ENCODE results near the gene SATB2.

Gene SATB2

DNA sequence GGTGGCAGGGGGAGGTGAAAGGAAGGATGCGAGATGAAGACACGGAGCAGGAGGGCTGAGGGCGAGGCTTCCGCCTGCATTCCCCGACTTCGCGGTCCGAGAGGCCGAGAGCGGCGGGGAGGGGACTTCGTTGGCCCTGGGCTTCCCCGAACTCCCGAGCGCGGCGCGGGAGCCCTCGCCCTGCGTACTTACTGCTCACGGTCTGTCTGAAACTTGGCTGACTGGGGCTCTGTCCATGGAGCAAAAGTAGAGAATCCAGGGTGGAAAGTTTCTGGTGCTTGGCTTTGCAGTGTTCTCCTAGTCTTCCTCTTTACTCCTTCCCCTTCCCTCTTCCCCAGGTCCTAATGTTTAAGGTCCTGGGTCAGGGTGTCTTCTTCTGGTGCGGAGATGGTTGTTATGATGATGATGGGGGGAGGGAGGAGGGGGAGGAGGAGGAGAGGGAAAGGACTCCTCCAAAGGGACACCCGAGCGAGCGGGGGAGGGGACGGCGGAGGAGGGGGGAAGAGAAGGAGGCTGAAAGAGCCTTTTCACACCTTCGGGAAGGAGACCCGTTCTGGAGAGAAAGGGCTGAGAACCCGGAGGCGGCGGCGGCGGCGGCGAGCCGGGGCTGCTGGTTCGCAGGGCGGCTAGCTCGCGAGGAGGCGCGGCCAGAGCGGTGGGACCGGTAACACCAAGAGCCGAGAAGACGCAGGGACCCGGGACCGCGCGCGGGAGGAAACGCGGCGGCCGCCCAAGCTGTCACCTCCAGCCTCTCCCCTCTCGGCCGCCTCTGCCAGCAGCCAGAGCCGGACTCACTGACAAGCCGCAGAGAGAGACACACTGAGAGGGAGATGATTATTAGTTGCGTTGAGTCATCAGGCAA is at the start of gene SATB2:
Gene SATB2 (minus strand): TSS at position 793 of the 862 bp plus-strand sequence. CDS start 1,902 bp downstream, outside the sequence.
- peak; percentile 64 to 75 for DNase-seq

DNA sequence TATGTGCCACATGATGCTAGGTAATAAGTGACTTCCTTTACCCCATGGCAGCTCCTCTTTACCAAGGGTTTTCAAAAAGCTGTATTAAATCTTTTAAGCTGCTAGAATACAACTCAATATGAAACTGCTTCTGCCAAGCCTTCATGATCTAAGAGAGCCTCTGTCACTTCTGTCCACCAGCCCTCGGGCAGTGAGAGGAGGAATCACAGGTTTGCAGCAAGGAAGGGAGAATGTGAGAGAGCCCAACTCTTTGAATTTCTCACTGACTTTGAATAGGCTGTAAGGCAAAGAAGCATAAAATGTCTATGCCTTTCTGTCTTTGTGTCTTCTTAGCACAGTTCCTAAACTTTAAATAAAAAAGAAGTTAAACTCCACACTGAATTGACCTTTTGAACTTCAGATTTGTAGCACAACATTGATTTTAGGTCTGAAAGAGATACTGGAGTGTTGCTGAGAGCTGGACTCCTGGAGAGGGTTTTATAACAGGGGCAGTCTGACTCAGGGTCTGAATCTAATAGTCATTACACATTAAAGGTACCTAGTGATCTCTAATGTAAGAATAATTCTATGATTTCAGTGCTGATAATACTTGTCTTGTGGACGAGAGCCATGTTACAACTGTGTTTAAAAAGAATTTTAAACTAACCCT is 48.1 kb upstream of the SATB2 start:
- no peak for DNase-seq

DNA sequence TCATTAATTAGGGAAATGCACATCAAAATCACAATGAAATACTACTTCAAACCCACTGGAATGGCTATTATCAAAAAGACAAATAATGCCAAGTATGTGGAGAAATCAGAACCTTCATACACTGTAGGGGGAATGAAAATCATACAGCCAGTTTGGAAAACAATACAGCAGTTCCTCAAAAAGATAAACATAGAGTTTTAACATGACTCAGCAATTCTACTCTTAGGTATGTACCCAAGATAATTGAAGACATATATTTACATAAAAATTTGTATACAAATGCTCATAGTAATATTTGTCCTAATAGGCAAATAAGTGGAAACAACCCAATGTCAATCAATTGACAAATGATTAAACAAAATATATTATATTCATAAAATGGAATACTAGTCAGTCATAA is 45.4 kb upstream of the SATB2 start:
- no peak for DNase-seq

DNA sequence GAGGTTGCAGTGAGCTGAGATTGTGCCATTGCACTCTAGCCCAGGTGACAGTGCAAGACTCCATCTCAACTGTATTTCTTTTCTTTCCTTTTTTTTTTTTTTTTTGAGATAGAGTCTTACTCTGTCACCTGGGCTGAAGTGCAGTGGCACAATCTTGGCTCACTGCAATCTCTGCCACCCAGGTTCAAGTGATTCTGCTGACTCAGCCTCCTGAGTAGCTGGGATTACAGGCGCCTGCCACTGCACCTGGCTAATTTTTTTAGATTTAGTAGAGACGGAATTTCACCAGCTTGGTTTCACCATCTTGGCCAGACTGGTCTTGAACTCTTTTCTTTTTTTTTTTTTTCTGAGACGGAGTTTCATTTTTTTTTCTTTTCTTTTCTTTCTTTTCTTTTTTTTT is 41.3 kb upstream of the SATB2 start:
- DNase-seq: no peak

DNA sequence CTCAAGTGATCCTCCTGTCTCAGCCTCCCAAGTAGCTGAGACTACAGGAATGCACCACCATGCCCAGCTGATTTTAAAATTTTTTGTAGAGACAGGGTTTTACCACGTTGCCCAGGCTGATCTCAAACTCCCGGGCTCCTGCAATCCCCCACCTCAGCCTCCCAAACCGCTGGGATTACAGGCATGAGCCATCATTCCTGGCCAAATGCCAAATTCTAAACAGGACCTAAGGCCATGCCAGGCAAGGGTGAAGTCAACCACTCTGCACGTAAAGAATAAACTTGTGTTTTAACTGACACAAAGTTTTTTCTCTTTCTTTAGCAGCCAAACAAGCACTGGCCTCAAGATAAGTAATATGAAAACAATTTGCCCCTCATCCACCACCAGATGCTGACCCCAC is 37.4 kb upstream of the SATB2 start:
- DNase-seq: no peak

DNA sequence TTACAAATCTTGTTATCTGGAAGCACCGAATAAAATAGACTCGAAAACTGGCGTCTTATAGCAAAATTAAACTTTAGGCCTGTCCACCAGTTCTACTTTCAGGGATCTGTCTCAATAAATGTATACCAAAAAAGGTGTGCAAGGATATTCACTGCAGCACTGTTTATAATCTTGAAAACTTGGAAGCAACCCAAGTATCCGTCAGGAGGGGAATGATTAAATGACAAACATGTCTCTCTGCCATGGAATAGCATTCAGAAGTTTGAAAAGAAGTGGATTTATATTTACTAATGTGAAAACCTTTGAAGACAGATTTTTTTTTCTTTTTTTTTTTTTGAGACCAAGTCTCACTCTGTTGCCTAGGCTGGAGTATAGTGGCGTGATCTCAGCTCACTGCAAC is 32.3 kb upstream of the SATB2 start:
- DNase-seq: no peak

DNA sequence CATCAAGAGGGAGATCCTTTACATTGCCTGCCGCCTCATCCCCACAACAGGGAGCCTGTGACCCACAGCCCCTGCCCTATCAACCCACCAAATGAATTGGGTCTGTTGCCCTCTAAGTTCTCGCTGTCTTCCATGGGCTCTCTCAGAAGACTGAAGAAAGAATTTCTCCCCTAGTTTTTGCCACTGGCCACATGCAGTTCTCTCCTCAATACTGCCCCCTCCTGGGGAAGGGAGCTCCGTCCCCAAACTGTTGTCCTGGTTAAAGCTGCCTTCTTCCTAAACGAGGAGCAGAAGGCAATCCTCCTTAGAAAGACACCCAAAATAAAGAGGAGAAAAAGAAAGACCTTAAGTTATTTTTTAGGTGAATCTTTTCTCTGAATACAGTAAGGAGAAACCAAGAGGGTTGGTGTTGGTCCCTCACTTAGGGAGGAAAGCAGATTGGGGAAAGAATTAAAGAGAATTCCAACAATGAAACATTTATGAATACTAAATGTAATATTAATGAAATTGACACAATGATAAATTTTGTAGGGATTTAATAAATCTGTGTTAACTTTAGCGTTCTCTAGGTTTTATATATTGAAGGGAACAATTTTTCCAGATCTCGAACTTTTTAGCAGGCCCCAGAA is 31.1 kb upstream of the SATB2 start:
- DNase-seq: peak; percentile 30 to 82

DNA sequence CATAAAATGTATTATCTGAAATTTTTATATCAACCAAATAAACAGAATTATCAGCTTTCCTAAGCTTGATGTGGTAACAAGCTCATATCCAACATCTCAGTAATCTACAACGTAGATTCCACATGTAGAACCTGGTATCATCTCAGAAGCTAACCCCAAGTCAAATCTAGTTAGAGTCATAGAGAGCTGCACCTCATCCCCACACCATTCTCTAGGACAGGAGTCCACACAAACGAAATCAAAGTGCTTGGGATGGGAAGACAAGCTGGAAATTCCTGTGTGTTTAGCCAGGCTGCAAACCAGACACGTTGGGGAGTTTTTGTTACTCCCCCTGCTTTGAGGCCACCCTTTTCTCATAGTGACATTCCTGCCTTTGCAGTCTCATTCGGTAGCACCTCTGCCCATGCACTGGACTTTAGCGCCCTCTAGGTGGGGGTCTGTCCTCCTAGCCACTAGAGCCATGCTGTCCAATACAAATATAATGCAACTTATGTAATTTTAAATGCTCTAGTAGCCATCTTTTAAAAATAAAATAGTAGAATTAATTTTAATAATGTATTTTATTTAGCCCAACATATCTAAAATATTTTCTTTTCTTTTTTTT is 28.1 kb upstream of the SATB2 start:
- DNase-seq: peak; percentile 36 to 85

DNA sequence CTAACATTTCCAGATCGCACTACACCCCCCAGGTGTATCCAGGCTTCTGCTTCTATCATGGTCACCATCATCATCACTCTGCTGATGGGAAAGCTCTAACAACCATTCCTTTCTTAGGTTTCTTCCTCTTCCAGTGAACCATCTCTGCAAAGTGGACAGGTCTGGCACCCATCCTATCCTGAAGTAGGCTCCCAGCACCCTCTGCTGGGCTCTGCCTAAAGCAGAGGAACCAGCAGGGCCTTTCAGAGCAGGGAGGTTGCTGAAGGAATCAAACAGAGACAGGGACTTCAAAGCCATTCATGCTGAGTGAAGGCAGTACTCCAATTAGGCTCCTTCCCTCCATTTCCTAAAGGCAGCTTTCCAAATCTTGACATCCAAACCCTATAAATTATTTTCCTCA is 27.2 kb upstream of the SATB2 start:
- peak; percentile 29 to 76 for DNase-seq

DNA sequence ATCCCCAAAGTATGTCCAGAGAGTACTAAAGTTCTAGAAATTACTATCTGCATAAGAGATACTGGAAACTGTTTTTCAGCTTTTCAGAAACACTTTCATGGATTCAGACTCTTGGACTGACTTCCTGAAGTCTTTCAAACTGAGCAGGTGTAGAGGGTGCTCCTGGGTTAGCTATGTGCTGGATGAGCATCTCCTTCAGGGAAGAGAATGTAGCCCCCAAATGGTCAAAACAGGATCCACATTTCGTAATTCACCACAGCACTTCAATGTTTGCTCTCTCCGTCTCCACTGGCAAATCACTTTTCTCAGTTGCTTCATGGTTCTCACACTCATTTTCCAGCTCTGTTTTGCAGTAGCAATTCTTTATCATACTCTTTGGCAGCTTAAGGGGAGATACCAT is 23.2 kb upstream of the SATB2 start:
- DNase-seq: peak in 1 of 2 experiments; percentile 5

DNA sequence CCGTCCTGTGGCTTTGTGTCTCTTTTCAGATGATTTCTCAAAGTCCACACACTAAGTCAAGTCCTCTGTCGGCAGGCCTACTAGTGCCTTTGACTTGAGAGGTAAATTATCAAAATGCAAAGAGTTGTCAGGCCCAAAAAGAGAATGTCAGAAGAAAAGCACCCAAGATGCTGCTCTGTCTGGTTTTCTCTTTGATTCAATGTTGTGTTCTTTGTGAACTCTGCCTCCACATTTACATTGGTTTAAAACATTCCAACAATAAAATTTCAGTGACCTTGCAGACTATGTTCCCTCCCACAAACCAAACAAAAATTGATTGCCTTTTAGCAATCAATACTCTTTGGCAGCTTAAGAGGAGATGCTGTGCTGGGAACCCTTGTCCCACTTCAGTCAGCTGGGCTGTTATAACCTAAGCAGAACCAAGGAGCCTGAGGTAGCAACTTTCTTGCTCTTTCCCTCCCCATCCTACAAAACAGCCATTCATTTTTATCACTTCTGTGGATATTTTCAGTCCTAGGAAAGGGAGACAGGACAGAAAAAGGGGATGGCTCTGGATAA is 19.6 kb upstream of the SATB2 start:
- no peak for DNase-seq

DNA sequence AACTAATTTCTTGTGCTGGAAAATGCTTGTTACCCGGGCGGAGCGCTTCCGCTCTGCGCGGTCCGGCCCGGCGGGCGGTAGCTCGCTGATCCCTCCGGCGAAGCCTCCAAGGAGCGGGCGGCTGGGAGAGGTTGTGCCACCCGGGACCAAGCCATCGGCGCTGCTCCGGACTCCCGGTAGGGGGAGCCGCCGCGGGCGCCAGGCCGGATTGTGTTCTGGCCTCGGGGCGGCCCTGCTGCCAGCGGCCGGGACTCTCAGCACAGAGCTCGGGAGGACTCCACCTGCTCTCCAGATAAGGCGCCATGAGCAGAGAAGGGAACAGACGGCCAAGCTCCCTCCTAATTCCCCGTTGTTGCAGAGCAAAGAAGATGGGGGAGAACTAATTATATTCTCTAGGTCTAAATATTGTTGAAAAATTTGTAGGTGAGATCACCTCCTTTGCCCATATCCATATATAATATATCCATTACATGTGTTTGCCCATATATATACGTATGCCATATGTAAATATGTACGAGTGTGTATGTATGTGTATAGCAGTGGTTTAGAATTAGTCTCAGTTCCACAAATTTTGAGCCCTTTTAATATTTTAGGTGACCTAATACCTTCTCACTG is 13.8 kb upstream of the SATB2 start:
- DNase-seq: peak; percentile 53 to 90

DNA sequence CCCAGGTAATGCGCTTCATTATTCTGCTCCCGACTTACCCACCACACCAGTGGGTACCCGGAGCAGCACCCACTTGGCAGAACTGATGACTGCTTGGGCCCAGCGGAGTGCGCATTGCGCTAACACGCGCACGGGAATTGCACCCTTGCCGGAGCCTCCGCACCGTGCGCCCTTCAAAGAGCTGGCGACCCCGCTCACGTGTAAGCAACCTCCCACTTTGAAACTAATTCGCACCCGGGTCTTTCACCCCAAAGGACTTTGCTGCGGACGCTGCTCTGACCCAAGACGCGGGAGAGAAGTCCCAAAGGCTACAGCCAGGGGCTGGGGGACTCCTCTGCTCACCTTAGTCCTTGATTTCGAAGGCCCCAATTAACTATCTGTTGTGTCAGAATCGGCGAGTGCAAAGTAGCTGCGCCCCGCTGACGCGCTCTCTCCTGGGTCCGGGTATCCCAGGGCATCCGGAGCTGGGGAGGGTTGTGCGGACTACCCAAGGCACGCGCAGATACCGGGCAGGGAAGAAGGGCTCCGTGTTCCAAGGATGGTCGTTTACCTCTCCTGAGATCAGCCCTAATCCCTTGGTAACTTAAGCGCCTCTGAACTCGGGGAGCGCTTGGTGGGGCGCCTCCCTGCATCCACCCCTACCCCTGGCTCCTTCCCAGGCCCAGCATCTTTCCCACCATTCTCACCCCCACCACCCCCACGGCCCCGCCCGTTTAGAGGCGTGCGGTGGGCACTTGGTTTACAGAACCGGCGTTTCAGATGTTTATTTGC is 13.1 kb upstream of the SATB2 start:
- DNase-seq: no peak

DNA sequence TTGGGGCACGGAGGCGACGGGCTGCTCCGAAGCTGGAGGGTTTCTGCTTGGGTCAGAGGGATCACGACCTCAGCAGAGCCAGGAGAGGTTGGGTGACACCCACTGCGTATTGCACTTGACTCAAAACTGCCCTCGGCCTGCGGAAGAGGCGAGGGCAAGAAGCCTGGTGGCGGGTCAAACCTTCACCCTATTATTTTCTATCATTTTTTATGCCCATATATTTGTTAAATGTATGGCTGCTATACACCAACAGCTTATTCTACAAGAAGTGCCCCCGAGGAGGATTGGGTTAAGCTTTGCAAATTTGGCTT is 12.6 kb upstream of the SATB2 start:
- no peak for DNase-seq

DNA sequence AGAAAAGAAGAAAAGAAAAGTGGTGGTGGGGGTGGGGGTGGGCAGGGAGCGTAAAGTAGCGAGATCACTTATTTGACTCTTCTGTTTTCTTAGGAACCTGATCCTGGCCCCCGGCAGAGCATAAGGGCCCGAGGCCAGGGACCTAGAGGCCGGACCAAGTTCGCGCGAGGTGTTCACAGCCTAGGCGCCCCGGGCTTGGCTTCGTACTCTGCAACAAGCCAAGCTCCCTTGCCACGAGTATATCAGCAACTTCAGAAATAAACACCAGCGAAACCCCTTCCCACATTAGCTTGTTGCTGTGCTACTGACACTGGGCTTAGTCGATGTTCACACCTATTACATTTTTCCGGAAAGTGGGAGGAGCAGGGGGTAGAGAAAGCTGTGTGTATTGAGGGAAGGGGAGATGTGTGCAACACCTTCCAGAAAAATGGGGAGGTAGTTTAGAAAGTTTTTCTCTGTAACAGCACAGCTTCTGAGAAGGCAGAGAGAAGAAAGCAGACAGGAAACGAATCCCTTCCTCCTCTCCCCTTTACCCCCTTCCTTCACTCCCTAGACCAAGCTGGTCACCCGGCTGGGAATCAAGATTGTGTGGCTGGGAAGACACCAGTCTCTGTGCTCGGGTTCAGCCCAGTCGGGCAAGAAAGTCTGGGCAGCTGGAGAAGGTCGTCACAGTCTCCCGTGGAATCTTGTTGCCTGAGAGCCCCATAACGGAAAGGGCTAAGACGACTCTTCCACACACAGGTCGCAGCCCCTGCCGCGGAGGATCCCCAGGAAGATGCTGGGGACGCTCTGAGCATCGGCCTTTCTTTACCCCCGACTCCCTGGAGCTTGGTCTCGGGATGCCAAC is 12.0 kb upstream of the SATB2 start:
- no peak for DNase-seq

DNA sequence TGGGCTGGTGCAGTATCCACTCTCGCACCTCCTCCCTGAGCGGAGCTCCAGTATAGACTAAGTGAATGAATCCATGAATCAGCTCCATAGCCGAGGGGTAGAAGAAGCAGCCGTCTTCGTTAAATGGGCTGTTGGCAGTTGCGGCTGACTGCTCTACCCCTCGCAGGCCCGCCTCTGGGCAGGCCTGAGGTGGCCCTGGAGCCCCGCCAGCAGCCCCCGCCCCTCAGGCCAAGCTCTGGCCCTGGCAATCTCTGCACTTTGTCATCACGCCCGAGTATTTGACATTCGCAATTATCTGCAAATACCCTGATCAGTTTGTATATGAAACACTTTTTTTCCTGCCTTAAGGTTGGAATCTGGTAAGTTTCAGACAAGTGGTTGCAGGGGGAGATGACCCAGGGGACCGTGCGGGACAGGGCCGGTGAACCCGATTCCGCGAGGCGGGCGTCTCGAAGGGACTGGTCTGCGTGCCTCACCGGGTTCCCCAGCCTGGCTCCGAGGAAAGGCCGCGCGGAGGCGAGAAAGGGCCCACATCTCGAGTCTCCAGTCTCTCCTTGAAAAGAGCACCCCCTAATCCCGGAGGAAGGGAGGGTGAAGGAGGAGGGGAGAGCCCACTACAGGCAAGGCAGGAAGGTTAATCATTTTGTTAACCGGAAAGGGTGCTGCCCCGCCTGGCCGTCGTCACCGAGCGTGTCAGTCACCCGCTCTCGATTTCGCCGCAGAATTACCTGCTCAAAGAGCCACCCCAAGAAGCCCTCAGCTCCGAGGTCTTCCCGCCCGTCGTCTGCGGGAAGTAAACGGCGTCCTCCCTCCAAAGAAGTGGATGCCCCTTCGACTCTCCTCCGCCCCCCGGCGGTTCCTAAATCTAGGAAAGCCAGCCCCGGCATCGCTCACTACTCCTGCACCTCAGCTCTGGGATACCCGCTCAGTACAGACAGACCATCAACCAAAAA is 11.1 kb upstream of the SATB2 start:
- DNase-seq: no peak

DNA sequence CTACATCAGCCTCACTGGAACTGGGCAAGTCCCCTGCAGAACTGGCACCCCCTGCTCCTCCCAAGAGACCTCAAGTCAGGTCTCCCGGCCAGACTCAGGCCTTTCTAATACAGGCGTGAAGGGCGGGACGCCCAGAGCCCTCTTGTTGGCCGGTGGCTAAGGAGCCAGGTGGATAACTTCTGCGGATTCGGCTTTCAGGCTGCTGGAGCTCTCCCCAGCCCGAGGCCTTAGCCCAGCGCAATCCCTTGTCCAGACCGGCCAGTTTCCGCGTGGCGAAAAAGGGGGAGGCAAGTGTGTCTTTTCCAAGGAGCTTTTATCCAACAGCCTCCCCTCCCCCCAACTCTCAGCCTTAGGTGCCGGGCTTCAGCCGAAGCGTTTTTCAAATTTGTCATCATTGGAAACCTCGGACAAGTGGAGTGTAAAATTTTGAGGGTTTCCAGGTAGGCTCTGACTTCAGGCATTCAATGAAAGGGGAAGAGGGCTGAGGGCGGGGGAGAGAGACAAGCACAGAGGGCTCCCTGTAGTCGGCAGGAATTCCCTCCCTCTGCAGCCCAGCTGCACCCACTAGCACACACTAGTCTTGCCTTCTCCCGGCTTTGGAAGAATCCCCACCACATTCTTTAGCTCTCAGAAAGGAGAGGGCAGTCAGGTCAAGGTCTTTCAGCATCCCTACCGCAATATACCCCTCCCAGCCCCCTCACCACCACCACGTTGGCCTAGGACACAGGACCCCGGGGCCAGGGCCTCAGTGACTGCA is 9.5 kb upstream of the SATB2 start:
- no peak for DNase-seq

DNA sequence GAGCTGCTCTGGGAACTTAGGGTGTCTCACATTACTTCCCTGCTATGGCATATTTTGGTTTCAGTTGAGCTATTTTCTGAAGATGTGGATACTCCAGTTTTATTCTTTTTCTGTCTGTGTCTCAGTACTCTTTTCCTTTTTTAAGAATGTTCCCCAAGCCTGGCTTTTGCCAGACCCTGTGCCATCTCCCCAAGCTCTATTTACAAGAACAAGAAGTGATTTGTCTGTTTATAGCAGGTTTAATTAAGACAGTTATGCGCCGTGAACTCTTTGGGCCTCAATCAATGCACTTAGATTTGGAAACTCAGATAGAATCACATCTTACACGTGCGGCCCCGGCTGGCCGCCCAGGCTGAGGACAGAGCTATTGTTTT is 8.9 kb upstream of the SATB2 start:
- no peak for DNase-seq

DNA sequence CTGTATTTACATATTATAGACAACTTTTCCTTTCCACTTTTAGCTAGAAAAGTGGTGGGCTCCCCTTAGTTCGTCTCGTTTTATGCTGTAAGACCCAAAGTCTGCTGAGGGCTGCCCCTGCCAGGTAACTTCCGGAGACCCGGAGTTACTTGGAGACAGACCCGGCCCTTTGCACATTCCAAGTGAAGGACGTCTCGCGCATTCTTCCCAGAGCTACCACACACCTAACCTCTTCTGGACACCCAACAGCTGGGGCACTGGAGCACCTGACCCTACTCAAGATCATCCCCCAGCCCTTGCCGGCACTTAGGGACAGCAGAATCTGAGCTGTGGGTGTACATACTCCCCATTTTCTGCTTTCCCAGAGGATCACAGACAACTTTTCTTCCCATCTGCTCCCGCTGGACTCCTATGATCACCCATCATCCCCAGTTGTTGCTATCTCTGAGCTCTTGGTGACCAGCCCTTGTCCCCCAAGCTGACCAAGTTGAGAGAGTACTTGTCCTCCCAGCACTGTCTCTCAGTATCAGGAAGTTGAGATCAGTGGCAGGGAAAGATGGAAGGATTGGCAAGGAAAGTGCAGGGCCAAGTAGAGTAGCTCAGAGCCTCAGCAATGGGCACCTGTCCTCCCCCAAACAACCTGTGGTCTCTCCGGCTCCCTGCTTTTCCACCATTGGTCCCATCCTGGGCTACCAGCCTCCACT is 8.4 kb upstream of the SATB2 start:
- no peak for DNase-seq
